Left lung (tissue), 10 donors: ENCODE measurements around the gene TBX10. TPM values are rescaled to one million over a fixed set of nuclear protein-coding genes. Genes with fewer than 3 reads are reported as not detected.
"Not testable (repeated sequence)": the region's sequence is repeated elsewhere in the genome, so short reads cannot be mapped to it uniquely, and the experiment has no call there.

Experiments used
- ATAC-seq: fragments of 200-7000 bp; cut with Tn5 transposase; one replicate; pipeline ENCODE4 v1.9.1; 2020; ENCODE audit warnings: moderate library complexity
- DNase-seq, 4 donors: peaks; one replicate each; pipeline ENCODE4 v3.0.0-alpha.2; 2013 to 2020
- H3K27ac ChIP-seq, 2 donors: fragments of 200-600 bp; sonication (generic) in 1 of 2; one replicate each; pipeline versions ENCODE4 v1.5.0 to v1.8.0; 2020 to 2021
- H3K27me3 ChIP-seq, 2 donors: fragments of 200-600 bp; sonication (generic) in 1 of 2; one replicate each; pipeline versions ENCODE4 v1.5.0 to v1.8.0; 2020 to 2021
- H3K36me3 ChIP-seq, 2 donors: fragments of 200-600 bp; sonication (generic) in 1 of 2; one replicate each; pipeline versions ENCODE4 v1.5.0 to v1.8.0; 2020 to 2021
- H3K4me1 ChIP-seq, 2 donors: fragments of 200-600 bp; one replicate each; pipeline ENCODE4 v1.8.0; 2021
- H3K4me3 ChIP-seq, 2 donors: fragments of 200-600 bp; sonication (generic) in 1 of 2; one replicate each; pipeline versions ENCODE4 v1.5.0 to v1.8.0; 2020 to 2021; ENCODE audit warnings: mild to moderate bottlenecking in 1 of 2
- H3K9me3 ChIP-seq, 2 donors: fragments of 200-600 bp; sonication (generic) in 1 of 2; one replicate each; pipeline versions ENCODE4 v1.5.0 to v1.8.0; 2020 to 2021
- CTCF ChIP-seq, 2 donors: fragments of 200-600 bp; sonication (generic) in 1 of 2; IDR thresholded peaks; one replicate each; pipeline versions ENCODE4 v1.5.0 to v1.8.0; 2021; ENCODE audit warnings: antibody characterized with exemption in 2 of 2
- intact Hi-C, 2 donors: fragments of 100-400 bp; cut with DNase I; formaldehyde crosslinking; loops; one replicate each; pipeline versions ENCODE4 v1.11.2 to v1.14.2; 2022
- polyA plus RNA-seq, 6 donors: library from polyadenylated mRNA; unstranded; fragments of 120-200 nt; gene quantifications; one replicate each; pipeline ENCODE4 v1.2.1, GENCODE V29; 2013; ENCODE audit not compliant: insufficient read length in 6 of 6
- total RNA-seq, 2 donors: library from RNA; stranded (reverse); fragmentation: NEBNext Ultra II Directional; extraction: Animal tissue kit (Norgen Biotek cat#: 25700); gene quantifications; one replicate each; pipeline ENCODE4 v1.2.1, GENCODE V29; 2021
- donor health status: DM: no; HTN: yes; CAD: no.
- donor health status: DM: no; HTN: no; CAD: no.

The TBX10 gene
- total and polyA plus RNA-seq, 8 donors, result 0.18 TPM; not detected in 7

GRCh38 chr11:67638535-67639437 is 777 bp downstream of the TBX10 start:
- no peak for TF ChIP-seq CTCF (IDR thresholded peaks at IDR 0.05)
- intact Hi-C loops, result no loop called here
- Histone ChIP-seq H3K9me3 (peaks cover 0 to 2% of the 10 kb centered on the region in 2 donors), H3K4me3 (no peak overlapping the region), H3K27me3 (peaks cover 0 to 39% of the 10 kb centered on the region in 2 donors), H3K36me3 (no peaks in the 10 kb centered on the region), H3K27ac (no peak overlapping the region), H3K4me1 (no peaks in the 10 kb centered on the region)
- ATAC-seq (no peak), DNase-seq (no peak)

GRCh38 chr11:67637441-67637840 is 2.1 kb downstream of the TBX10 start:
- H3K4me1 ChIP-seq, H3K27ac ChIP-seq, intact Hi-C loops, H3K36me3 ChIP-seq, DNase-seq, ATAC-seq, H3K4me3 ChIP-seq, H3K9me3 ChIP-seq: not testable (repeated sequence)
- peaks cover 0 to 39% of the 10 kb centered on the region in 2 donors for H3K27me3 ChIP-seq

- Histone ChIP-seq H3K9me3 (no peaks in the 10 kb centered on the region), H3K4me3 (no peak overlapping the region), H3K4me1 (no peaks in the 10 kb centered on the region), H3K27ac (no peak overlapping the region), H3K36me3 (no peaks in the 10 kb centered on the region), H3K27me3 (peaks cover 0 to 39% of the 10 kb centered on the region in 2 donors)
- ATAC-seq, result no peak
- TF ChIP-seq CTCF (IDR thresholded peaks at IDR 0.05), result no peak
- intact Hi-C loops, result no loop called here
- no peak for DNase-seq
Measured at GRCh38 chr11:67636962-67637361, 2.6 kb downstream of the TBX10 start.

- intact Hi-C loops, result no loop called here
- DNase-seq (no peak), ATAC-seq (no peak)
Measured at GRCh38 chr11:67635231-67635521, 4.4 kb downstream of the TBX10 start.

GRCh38 chr11:67634366-67635230 is 5.0 kb downstream of the TBX10 start:
- Histone ChIP-seq H3K27me3 (peaks cover 0 to 19% of the 10 kb centered on the region in 2 donors), H3K9me3 (no peaks in the 10 kb centered on the region), H3K36me3 (no peaks in the 10 kb centered on the region), H3K4me1 (peaks cover 0 to 8% of the 10 kb centered on the region in 2 donors), H3K27ac (no peak overlapping the region), H3K4me3 (no peak overlapping the region)
- ATAC-seq (no peak), DNase-seq (peak in 2 of 4 donors; percentile 26 to 63)
- TF ChIP-seq CTCF (IDR thresholded peaks at IDR 0.05), result no peak
- intact Hi-C loops, result no loop called here

More at GRCh38 chr11:67635231-67635521, 4.4 kb downstream of the TBX10 start:
- H3K27ac ChIP-seq, result no peak overlapping the region
- H3K27me3 ChIP-seq, result peaks cover 0 to 25% of the 10 kb centered on the region in 2 donors
- H3K9me3 ChIP-seq, result no peaks in the 10 kb centered on the region
- no peaks in the 10 kb centered on the region for H3K36me3 ChIP-seq
- TF ChIP-seq CTCF (IDR thresholded peaks at IDR 0.05), result no peak
- no peak overlapping the region for H3K4me3 ChIP-seq
- peaks cover 0 to 8% of the 10 kb centered on the region in 2 donors for H3K4me1 ChIP-seq
